Measurements from ENCODE around the gene DPEP2.

DNA sequence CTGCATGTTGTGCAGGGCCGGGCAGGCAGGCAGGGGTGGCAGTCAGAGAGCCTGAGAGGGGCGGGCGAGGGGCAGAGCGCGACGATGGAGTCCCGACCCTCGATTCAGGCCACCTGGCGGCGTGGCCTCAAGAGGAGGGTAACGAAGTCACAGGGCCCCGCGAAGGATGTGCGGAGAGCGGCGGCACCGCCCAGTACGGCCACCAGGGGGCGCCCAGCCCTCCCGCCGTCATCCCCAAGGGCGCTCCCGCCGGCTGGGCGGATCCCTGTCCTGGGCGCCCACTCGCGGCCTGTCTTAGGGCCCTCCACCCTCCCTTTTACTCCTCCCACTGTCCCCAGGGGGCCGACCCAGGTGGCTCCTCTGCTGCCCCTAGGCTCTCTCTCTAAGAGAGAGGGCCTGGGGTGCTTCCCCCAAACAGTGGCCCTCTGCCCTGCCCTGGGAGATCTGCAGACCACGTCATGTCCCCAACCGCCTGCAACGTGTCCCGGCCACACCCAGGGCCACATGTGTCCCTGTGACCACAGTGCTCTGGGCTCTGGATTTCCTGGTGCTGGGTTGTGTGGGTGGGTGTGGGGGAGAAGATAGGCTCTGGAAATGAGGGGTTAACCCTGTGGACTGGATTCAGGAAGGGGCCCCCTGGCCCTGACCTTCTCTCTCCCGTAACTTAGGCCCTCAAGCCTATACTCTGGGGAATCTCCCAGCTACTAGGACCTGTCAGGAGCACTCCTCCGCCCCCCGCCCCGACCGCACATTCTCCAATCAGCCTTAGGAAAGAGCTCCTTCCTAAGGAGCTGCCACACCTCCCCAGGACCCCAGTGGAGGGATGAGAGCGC is 5.9 kb downstream of the DPEP2 start:
- TF ChIP-seq SIN3A (IDR thresholded peaks at IDR 0.05; ENCODE audit: low read depth) (no peak), CTCF (IDR thresholded peaks at IDR 0.05 in 2 of 3, conservative IDR thresholded peaks at IDR 0.05 in 1 of 3; ENCODE audit: borderline replicate concordance in 1 of 3, insufficient read depth in 1 of 3, low read depth in 2 of 3, low read length in 2 of 3) (peak; percentile 86 to 96 (median 96)), POLR2AphosphoS5 (IDR thresholded peaks at IDR 0.05; ENCODE audit: low read depth, low read length) (peak; percentile 35), POLR2A (IDR thresholded peaks at IDR 0.05; ENCODE audit: borderline replicate concordance, extremely low read depth, insufficient read depth, insufficient read length) (no peak), EZH2phosphoT487 (IDR thresholded peaks at IDR 0.05; ENCODE audit: borderline replicate concordance) (no peak), JUND (IDR thresholded peaks at IDR 0.05) (no peak), FOSL1 (IDR thresholded peaks at IDR 0.05; ENCODE audit: low read depth) (no peak), CBX3 (IDR thresholded peaks at IDR 0.05; ENCODE audit: low read depth) (no peak), ATF3 (IDR thresholded peaks at IDR 0.05) (no peak), YY1 (IDR thresholded peaks at IDR 0.05; ENCODE audit: extremely low read depth, insufficient replicate concordance, low read depth, low read length) (peak; percentile 23)
